ENCODE results near the gene ST3GAL5. TPM values are rescaled to one million over a fixed set of nuclear protein-coding genes. Genes with fewer than 3 reads are reported as not detected.

ST3GAL5 gene
- total RNA-seq, 2 donors from 2014 or later = 8.9 TPM

GRCh38 chr2:85861650-85862049 lies 27.1 kb downstream of the ST3GAL5 start:
- DNase-seq (ENCODE audit: low spot score in 2 of 2) (no peak), ATAC-seq (no peak)
- Mint-ChIP-seq H3K9me3 (no peaks in the 10 kb centered on the region), H3K36me3 (peaks cover 7 to 8% of the 10 kb centered on the region in 2 donors), H3K27ac (peak overlapping the region in 1 of 2 donors; percentile 72)

- Mint-ChIP-seq H3K36me3 (peaks cover 7 to 8% of the 10 kb centered on the region in 2 donors), H3K27ac (peak overlapping the region in 1 of 2 donors; percentile 72), H3K9me3 (no peaks in the 10 kb centered on the region)
- DNase-seq (ENCODE audit: low spot score in 2 of 2) = no peak
- peak; percentile 36 to 47 for ATAC-seq
Measured at GRCh38 chr2:85861180-85861579, 27.6 kb downstream of the ST3GAL5 start.

GRCh38 chr2:85858841-85859240 lies 29.9 kb downstream of the ST3GAL5 start:
- Mint-ChIP-seq H3K27ac (peak overlapping the region in 1 of 2 donors; percentile 64), H3K36me3 (peaks cover 21 to 22% of the 10 kb centered on the region in 2 donors), H3K9me3 (peaks cover 10 to 12% of the 10 kb centered on the region in 2 donors)
- no peak for ATAC-seq
- DNase-seq (ENCODE audit: low spot score in 2 of 2) = no peak

- ATAC-seq = no peak
- peak overlapping the region in 1 of 2 donors; percentile 95 for H3K27ac Mint-ChIP-seq
- peaks cover 10 to 12% of the 10 kb centered on the region in 2 donors for H3K9me3 Mint-ChIP-seq
- no peak for DNase-seq (ENCODE audit: low spot score in 2 of 2)
- peaks cover 22 to 25% of the 10 kb centered on the region in 2 donors for H3K36me3 Mint-ChIP-seq
Measured at GRCh38 chr2:85854897-85855296, 33.9 kb downstream of the ST3GAL5 start.

GRCh38 chr2:85854166-85854509 lies 34.7 kb downstream of the ST3GAL5 start:
- Mint-ChIP-seq H3K27ac (peak overlapping the region; percentile 95 to 97), H3K9me3 (peaks cover 10 to 12% of the 10 kb centered on the region in 2 donors), H3K36me3 (peaks cover 22 to 24% of the 10 kb centered on the region in 2 donors)
- DNase-seq (ENCODE audit: low spot score in 2 of 2) (no peak), ATAC-seq (peak; percentile 38 to 50)

GRCh38 chr2:85853499-85854165 lies 35.2 kb downstream of the ST3GAL5 start:
- Mint-ChIP-seq H3K36me3 (peaks cover 19 to 22% of the 10 kb centered on the region in 2 donors), H3K9me3 (peaks cover 10 to 12% of the 10 kb centered on the region in 2 donors), H3K27ac (peak overlapping the region; percentile 95 to 97)
- ATAC-seq (peak; percentile 47 to 69), DNase-seq (ENCODE audit: low spot score in 2 of 2) (no peak)

- peak; percentile 45 to 65 for DNase-seq (ENCODE audit: low spot score in 2 of 2)
- peak; percentile 80 to 82 for ATAC-seq
- peaks cover 10 to 12% of the 10 kb centered on the region in 2 donors for H3K9me3 Mint-ChIP-seq
- peaks cover 18 to 22% of the 10 kb centered on the region in 2 donors for H3K36me3 Mint-ChIP-seq
- H3K27ac Mint-ChIP-seq = peak overlapping the region; percentile 95 to 97
Measured at GRCh38 chr2:85852937-85853498, 35.8 kb downstream of the ST3GAL5 start.

GRCh38 chr2:85852152-85852840 lies 36.5 kb downstream of the ST3GAL5 start:
- Mint-ChIP-seq H3K9me3 (peaks cover 10 to 12% of the 10 kb centered on the region in 2 donors), H3K27ac (peak overlapping the region; percentile 95 to 97), H3K36me3 (peaks cover 15 to 18% of the 10 kb centered on the region in 2 donors)
- ATAC-seq = no peak
- DNase-seq (ENCODE audit: low spot score in 2 of 2) = no peak

- no peak for DNase-seq (ENCODE audit: low spot score in 2 of 2)
- Mint-ChIP-seq H3K27ac (peak overlapping the region; percentile 70 to 95), H3K9me3 (peaks cover 10 to 12% of the 10 kb centered on the region in 2 donors), H3K36me3 (peaks cover 15 to 18% of the 10 kb centered on the region in 2 donors)
- peak in 1 of 2 donors; percentile 27 for ATAC-seq
Measured at GRCh38 chr2:85851253-85852151, 37.3 kb downstream of the ST3GAL5 start.

- Mint-ChIP-seq H3K36me3 (peaks cover 14 to 16% of the 10 kb centered on the region in 2 donors), H3K9me3 (peaks cover 10 to 12% of the 10 kb centered on the region in 2 donors), H3K27ac (peak overlapping the region; percentile 63 to 72)
- DNase-seq (ENCODE audit: low spot score in 2 of 2) (no peak), ATAC-seq (no peak)
Measured at GRCh38 chr2:85850451-85850850, 38.3 kb downstream of the ST3GAL5 start.

GRCh38 chr2:85847051-85847588 lies 41.7 kb downstream of the ST3GAL5 start:
- H3K36me3 Mint-ChIP-seq = peaks cover 2 to 7% of the 10 kb centered on the region in 2 donors
- no peak overlapping the region for H3K27ac Mint-ChIP-seq
- peaks cover 0 to 5% of the 10 kb centered on the region in 2 donors for H3K9me3 Mint-ChIP-seq
- DNase-seq (ENCODE audit: low spot score in 2 of 2) (no peak), ATAC-seq (no peak)

- DNase-seq (ENCODE audit: low spot score in 2 of 2) (no peak), ATAC-seq (no peak)
- H3K9me3 Mint-ChIP-seq = peaks cover 0 to 5% of the 10 kb centered on the region in 2 donors
- peaks cover 6 to 7% of the 10 kb centered on the region in 2 donors for H3K36me3 Mint-ChIP-seq
- no peak overlapping the region for H3K27ac Mint-ChIP-seq
Measured at GRCh38 chr2:85846411-85846810, 42.4 kb downstream of the ST3GAL5 start.

- DNase-seq (ENCODE audit: low spot score in 2 of 2) = no peak
- no peak for ATAC-seq
- Mint-ChIP-seq H3K36me3 (peaks cover 6 to 7% of the 10 kb centered on the region in 2 donors), H3K9me3 (peaks cover 0 to 5% of the 10 kb centered on the region in 2 donors), H3K27ac (no peak overlapping the region)
Measured at GRCh38 chr2:85844486-85844885, 44.3 kb downstream of the ST3GAL5 start.

- H3K27ac Mint-ChIP-seq = no peak overlapping the region
- peaks cover 0 to 5% of the 10 kb centered on the region in 2 donors for H3K9me3 Mint-ChIP-seq
- no peak for ATAC-seq
- no peak for DNase-seq (ENCODE audit: low spot score in 2 of 2)
- H3K36me3 Mint-ChIP-seq = peaks cover 6 to 7% of the 10 kb centered on the region in 2 donors
Measured at GRCh38 chr2:85843543-85843942, 45.2 kb downstream of the ST3GAL5 start.

GRCh38 chr2:85840091-85840490 lies 48.7 kb downstream of the ST3GAL5 start:
- ATAC-seq (peak; percentile 63 to 70), DNase-seq (ENCODE audit: low spot score in 2 of 2) (no peak)
- peaks cover 0 to 13% of the 10 kb centered on the region in 2 donors for H3K9me3 Mint-ChIP-seq
- no peak overlapping the region for H3K27ac Mint-ChIP-seq
- peaks cover 6 to 7% of the 10 kb centered on the region in 2 donors for H3K36me3 Mint-ChIP-seq

- DNase-seq (ENCODE audit: low spot score in 2 of 2) = no peak
- peaks cover 0 to 19% of the 10 kb centered on the region in 2 donors for H3K9me3 Mint-ChIP-seq
- peaks cover 6 to 11% of the 10 kb centered on the region in 2 donors for H3K36me3 Mint-ChIP-seq
- H3K27ac Mint-ChIP-seq = no peak overlapping the region
- no peak for ATAC-seq
Measured at GRCh38 chr2:85839461-85839860, 49.3 kb downstream of the ST3GAL5 start.

Data from activated naive CD4-positive, alpha-beta T cell treated with anti-CD3 and anti-CD28 coated beads, Interleukin-2, amount 50 U/mL, for 72 hours (primary cell).